ENCODE measurements around the gene INTS2.
"Not testable (repeated sequence)": the region's sequence is repeated elsewhere in the genome, so short reads cannot be mapped to it uniquely, and the experiment has no call there.

INTS2 gene

DNA sequence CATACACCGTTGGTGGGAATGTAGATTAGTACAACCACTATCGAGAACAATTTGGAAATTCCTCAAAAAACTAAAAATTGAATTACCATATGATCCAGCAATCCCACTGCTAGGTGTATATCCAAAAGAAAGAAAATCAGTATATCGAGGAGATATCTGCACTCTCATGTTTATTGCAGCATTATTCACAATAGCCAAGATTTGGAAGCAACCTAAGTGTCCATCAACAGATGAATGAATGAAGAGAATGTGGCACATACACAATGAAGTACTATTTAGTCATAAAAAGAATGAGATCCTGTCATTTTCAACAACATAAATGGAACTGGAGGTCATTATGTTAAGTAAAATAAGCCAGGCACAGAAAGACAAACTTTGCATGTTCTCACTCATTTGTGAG is 108.5 kb downstream of the INTS2 start:
- DNase-seq: not testable (repeated sequence)

DNA sequence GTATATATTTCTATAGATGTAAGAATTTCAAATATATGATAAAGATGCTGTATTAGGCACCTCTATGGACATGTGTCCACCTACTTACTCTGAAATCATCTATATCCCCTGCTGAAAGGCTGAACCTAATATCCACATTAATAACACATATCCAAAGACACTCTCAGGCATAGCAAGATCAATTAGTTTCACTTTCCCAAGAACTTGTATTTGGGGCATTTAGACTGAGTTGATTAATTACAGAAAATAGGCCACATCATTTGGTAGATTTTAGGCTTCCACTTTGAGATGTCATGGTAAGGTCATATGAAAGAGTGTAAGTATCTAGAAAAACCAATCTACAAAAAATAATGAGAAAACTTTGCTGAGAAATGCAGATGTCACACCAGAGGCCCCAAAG is 109.6 kb downstream of the INTS2 start:
- DNase-seq: no peak

DNA sequence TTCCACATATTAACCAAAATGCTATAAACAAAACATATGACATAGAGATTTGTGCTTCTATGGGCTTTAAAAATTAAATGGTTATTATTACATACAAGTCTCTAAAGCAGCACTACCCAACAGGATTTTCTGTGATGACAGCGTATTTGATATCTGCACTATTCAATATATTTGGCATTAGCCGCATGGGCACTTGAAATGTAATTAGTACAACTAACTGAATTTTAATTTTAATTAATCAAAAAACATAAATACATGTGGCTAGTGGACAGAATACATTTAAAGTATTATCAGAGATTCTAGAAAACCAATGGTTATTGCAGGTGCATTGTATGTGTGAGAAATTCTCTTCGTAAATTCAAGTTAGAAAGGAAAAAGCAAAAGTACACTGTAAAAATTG is 110.3 kb downstream of the INTS2 start:
- DNase-seq: no peak

DNA sequence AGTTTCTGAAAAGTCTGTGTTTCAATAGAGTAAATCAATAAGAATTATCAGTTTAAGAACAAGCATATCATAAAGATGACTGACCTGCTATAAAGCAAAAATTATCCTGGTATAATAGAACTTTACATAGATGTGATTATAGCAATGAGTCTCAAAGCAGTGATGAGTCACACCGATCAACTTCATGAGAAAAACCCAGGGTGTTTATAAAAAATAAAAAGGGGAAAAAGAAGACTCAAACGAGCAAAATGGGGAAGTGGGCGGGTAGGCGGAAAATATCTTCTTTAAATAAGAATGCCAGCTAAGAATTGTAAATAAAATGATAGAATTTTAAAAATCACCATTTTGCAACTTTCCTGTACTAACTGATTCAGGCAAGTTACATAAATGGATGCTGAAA is 111.2 kb downstream of the INTS2 start:
- no peak for DNase-seq

DNA sequence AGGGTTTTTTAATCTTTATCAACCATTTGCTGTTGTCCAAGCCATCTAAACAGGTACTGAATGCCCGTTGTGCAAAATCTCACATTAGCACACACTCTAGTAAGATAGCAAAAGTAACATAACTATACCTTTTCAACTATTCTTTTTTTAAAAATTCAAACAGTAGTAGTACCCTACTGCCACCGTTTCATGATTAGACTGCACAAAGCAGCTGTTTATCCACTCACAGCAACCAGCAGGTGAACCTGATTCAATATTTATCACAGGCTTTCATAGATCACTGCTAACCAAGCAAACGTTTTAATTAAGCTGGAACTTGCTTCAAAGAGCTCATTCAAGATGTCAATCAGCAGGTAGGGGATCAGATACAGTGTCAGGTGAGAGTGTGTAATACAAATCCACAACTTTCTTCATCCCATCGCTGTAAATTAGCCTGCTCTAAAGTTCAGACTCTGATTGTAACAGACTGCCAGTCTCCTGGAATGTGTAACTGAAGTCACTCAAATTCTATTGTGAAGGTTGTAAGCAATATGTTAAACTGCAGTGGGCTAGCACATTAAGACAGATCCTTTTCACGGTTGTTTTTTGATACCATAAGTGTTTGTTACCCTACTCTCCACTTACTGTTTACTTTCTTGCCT is 111.8 kb downstream of the INTS2 start:
- DNase-seq: peak; percentile 31
